ENCODE results near the gene RAET1G. TPM values are rescaled to one million over a fixed set of nuclear protein-coding genes. Genes with fewer than 3 reads are reported as not detected.

Gene RAET1G
- total RNA-seq, 6 donors from 2014 or later: 0.37 to 2.1 (median 0.75) TPM; not detected in 2

- 76 to 81% methylated on average over 4 of the region's 5 CpGs for WGBS, 2 donors
- no peak for ATAC-seq (ENCODE audit: low FRiP score in 2 of 2)
Measured at GRCh38 chr6:149903938-149904611, 18.8 kb downstream of the RAET1G start.

GRCh38 chr6:149901444-149902140 is 21.3 kb downstream of the RAET1G start:
- H3K4me1 ChIP-seq: peaks cover 8 to 17% (median 12%) of the 10 kb centered on the region in 4 donors
- no peak for DNase-seq
- H3K27me3 ChIP-seq: no peaks in the 10 kb centered on the region
- no peak overlapping the region for H3K27ac ChIP-seq
- WGBS, 2 donors: 81% methylated on average over 6 of the region's 6 CpGs
- no peak for ATAC-seq (ENCODE audit: low FRiP score in 2 of 2)
- no peaks in the 10 kb centered on the region for H3K9me3 ChIP-seq
- TF ChIP-seq CTCF (IDR thresholded peaks at IDR 0.05) (no peak), EP300 (IDR thresholded peaks at IDR 0.05) (no peak), POLR2AphosphoS5 (IDR thresholded peaks at IDR 0.05) (no peak), POLR2A (IDR thresholded peaks at IDR 0.05) (no peak)
- no peaks in the 10 kb centered on the region for H3K36me3 ChIP-seq
- H3K4me3 ChIP-seq: no peak overlapping the region

More at GRCh38 chr6:149903938-149904611, 18.8 kb downstream of the RAET1G start:
- no peaks in the 10 kb centered on the region for H3K27me3 ChIP-seq
- no peak overlapping the region for H3K27ac ChIP-seq
- no peak overlapping the region for H3K4me3 ChIP-seq
- TF ChIP-seq EP300 (IDR thresholded peaks at IDR 0.05): no peak
- H3K4me1 ChIP-seq: no peaks in the 10 kb centered on the region
- peaks cover 0 to 9% (median 5%) of the 10 kb centered on the region in 4 donors for H3K9me3 ChIP-seq
- H3K36me3 ChIP-seq: no peaks in the 10 kb centered on the region
- DNase-seq: peak in 1 of 2 donors; percentile 27

- Histone ChIP-seq H3K4me1 (peaks cover 16 to 25% (median 19%) of the 10 kb centered on the region in 4 donors), H3K9me3 (no peaks in the 10 kb centered on the region), H3K27me3 (no peaks in the 10 kb centered on the region), H3K4me3 (no peak overlapping the region), H3K27ac (no peak overlapping the region), H3K36me3 (no peaks in the 10 kb centered on the region)
- 91% methylated on average over 9 to 11 of the region's 11 CpGs for WGBS, 2 donors
- ATAC-seq (ENCODE audit: low FRiP score in 2 of 2) (no peak), DNase-seq (peak in 1 of 2 donors; percentile 22)
- no peak for TF ChIP-seq POLR2A (IDR thresholded peaks at IDR 0.05)
- TF ChIP-seq POLR2AphosphoS5 (IDR thresholded peaks at IDR 0.05): no peak
- no peak for TF ChIP-seq CTCF (IDR thresholded peaks at IDR 0.05)
- TF ChIP-seq EP300 (IDR thresholded peaks at IDR 0.05): no peak
Measured at GRCh38 chr6:149900620-149901443, 22.1 kb downstream of the RAET1G start.

GRCh38 chr6:149899926-149900619 is 22.8 kb downstream of the RAET1G start:
- WGBS, 2 donors: 90 to 95% methylated on average over 7 of the region's 7 CpGs

More at GRCh38 chr6:149899926-149900619, 22.8 kb downstream of the RAET1G start:
- DNase-seq (no peak), ATAC-seq (ENCODE audit: low FRiP score in 2 of 2) (no peak)
- Histone ChIP-seq H3K4me1 (peaks cover 23 to 32% (median 26%) of the 10 kb centered on the region in 4 donors), H3K27ac (no peak overlapping the region), H3K36me3 (no peaks in the 10 kb centered on the region), H3K4me3 (no peak overlapping the region), H3K27me3 (no peaks in the 10 kb centered on the region), H3K9me3 (no peaks in the 10 kb centered on the region)
- TF ChIP-seq CTCF (IDR thresholded peaks at IDR 0.05) (no peak), EP300 (IDR thresholded peaks at IDR 0.05) (no peak), POLR2A (IDR thresholded peaks at IDR 0.05) (no peak), POLR2AphosphoS5 (IDR thresholded peaks at IDR 0.05) (no peak)

Measured in upper lobe of left lung (tissue), 6 donors.